Skeletal muscle tissue (tissue), 4 donors: ENCODE results near the gene NUDT6. TPM values are rescaled to one million over a fixed set of nuclear protein-coding genes. Genes with fewer than 3 reads are reported as not detected.
"Not testable (repeated sequence)": the region's sequence is repeated elsewhere in the genome, so short reads cannot be mapped to it uniquely, and the experiment has no call there.

Experiments used
- H3K27ac ChIP-seq: one replicate; pipeline ENCODE4 v1.7.0; 2013; ENCODE audit warnings: mild to moderate bottlenecking, low read depth, low read length, inconsistent platforms
- H3K27me3 ChIP-seq, 3 donors: one replicate each; pipeline ENCODE4 v1.7.0; 2013; ENCODE audit warnings: low read length in 3 of 3; ENCODE audit not compliant: control insufficient read depth in 3 of 3, insufficient read depth in 3 of 3
- H3K36me3 ChIP-seq, 3 donors: one replicate each; pipeline ENCODE4 v1.7.0; 2013; ENCODE audit warnings: low read length in 3 of 3; ENCODE audit not compliant: control insufficient read depth in 3 of 3, insufficient read depth in 3 of 3
- H3K4me1 ChIP-seq, 3 donors: one replicate each; pipeline ENCODE4 v1.7.0; 2013; ENCODE audit warnings: low read length in 3 of 3, mild to moderate bottlenecking in 3 of 3; ENCODE audit not compliant: control insufficient read depth in 3 of 3, insufficient read depth in 3 of 3
- H3K4me3 ChIP-seq, 3 donors: one replicate each; pipeline ENCODE4 v1.7.0; 2013; ENCODE audit warnings: low read length in 3 of 3
- H3K9ac ChIP-seq, 3 donors: one replicate each; pipeline ENCODE4 v1.7.0; 2013; ENCODE audit warnings: low read length in 3 of 3, mild to moderate bottlenecking in 3 of 3, moderate library complexity in 2 of 3, low read depth in 1 of 3
- H3K9me3 ChIP-seq, 3 donors: one replicate each; pipeline ENCODE4 v1.7.0; 2013; ENCODE audit warnings: low read length in 3 of 3; ENCODE audit not compliant: control insufficient read depth in 3 of 3
- total RNA-seq: library from RNA; depleted of rRNA; stranded (reverse); fragments of >200 nt; gene quantifications from one replicate; pipeline ENCODE4 v1.2.3, GENCODE V29; 2014
- donor health status: Osteomylitis.

Gene NUDT6
- total RNA-seq, 1 donor from 2014 or later = 9.9 TPM

DNA sequence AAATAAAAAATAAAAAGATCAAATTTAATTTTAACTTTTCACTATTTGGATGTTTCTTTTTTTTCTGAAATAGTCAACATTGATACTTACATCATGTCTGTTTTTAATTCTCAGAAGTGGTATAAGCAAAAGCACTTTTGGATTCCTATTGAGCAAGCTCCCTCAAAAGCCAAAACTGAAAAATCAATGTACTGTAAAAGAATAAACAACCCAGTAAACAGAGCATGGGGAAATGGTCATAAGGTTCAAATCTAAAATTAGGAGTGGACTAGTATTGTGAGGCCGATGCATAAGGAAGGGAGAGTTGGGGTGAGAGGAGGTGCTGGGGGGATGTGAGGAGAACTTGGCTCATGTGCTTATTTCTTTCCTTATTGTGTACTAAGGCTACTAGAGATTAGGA, 37.9 kb downstream of the NUDT6 start:
- H3K9ac ChIP-seq = no peak overlapping the region
- no peaks in the 10 kb centered on the region for H3K9me3 ChIP-seq
- H3K4me3 ChIP-seq = no peak overlapping the region
- no peaks in the 10 kb centered on the region for H3K4me1 ChIP-seq
- no peaks in the 10 kb centered on the region for H3K27me3 ChIP-seq
- no peak overlapping the region for H3K27ac ChIP-seq
- peaks cover 0 to 3% (median 0%) of the 10 kb centered on the region in 3 donors for H3K36me3 ChIP-seq

DNA sequence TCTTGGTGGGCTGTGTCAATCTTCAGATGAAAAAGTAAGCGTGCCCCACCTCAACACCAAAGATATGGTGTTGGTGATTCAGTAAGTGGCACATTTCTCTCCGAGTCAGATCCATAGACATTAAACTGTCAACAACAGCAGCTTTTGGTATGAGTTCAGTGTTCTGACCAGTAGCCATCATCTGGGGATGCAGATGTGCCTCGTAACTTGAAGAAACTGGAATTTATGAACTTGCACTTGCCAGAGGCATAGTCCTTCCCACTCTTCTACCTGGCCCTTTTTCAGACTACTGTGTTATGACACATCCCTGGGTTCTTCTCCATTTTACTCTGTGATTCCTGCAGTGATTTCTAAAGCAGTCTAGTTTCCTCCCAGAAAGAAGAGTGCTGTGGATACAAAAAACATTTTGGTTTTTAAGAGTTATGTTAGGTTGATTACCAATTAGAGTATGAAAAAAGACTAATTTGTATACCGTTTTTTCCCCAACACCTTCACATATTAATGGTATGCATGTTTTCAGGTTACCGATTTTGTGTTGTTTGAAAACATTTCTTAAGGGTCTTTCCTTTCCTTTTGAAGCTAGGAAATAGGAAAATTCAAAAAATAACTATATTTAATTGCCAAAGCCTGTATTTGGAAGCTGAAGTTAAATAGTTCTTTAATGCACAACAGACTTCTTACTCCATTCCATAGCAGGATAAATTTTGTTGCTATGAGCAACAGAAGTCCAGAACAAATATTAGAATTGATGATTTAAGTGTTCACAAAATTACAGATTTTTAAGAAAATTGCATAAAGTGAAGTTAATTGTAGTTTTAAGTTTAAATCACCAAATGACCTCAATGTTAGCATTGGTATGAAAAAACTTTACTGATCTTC, 39.3 kb downstream of the NUDT6 start:
- Histone ChIP-seq H3K36me3 (peaks cover 0 to 3% (median 0%) of the 10 kb centered on the region in 3 donors), H3K27ac (no peak overlapping the region), H3K4me3 (no peak overlapping the region), H3K4me1 (no peaks in the 10 kb centered on the region), H3K27me3 (no peaks in the 10 kb centered on the region), H3K9ac (no peak overlapping the region), H3K9me3 (no peaks in the 10 kb centered on the region)

DNA sequence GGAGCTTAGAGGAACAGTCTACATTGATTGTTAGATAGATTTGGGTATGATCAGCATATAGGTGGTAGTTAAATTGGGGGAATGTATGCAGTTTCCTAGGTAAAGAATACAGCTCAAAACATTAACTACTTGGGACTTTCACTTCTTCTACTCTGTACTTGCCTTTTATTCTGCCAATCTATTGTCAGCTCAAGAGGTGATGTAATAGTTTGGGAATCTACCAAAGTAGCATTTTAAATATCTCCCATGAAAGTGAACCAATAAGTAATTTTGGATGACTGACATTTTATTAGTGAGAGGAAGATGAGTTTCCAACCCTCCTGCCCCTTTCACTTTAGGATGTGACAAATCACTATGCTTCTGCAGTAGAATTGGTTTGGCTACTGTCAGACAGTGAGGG, 43.4 kb downstream of the NUDT6 start:
- no peaks in the 10 kb centered on the region for H3K9me3 ChIP-seq
- H3K9ac ChIP-seq = no peak overlapping the region
- H3K4me1 ChIP-seq = no peaks in the 10 kb centered on the region
- H3K27ac ChIP-seq = no peak overlapping the region
- H3K27me3 ChIP-seq = no peaks in the 10 kb centered on the region
- peaks cover 0 to 3% (median 0%) of the 10 kb centered on the region in 3 donors for H3K36me3 ChIP-seq
- H3K4me3 ChIP-seq = no peak overlapping the region

DNA sequence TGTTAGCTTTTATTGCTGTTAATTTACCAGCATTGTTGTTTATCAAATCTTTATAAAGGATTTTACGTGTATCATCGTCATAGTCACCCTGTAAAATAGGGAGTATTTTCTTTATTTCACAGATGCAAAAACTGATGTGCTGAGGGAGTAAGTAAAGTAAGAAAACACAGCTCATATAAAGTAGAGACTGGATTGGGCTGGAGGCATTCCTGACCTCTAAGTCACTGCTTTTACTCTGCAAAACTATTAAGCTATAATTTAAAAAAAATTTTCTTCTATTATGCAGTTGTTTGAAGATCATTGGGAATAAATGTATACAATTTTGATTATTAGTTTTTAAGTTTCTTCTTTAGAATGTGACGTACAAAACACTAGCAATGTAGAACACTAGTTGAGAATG, 45.9 kb downstream of the NUDT6 start:
- Histone ChIP-seq H3K27ac (no peak overlapping the region), H3K27me3 (no peaks in the 10 kb centered on the region), H3K9ac (no peak overlapping the region), H3K4me1 (no peaks in the 10 kb centered on the region), H3K9me3 (no peaks in the 10 kb centered on the region), H3K36me3 (no peaks in the 10 kb centered on the region), H3K4me3 (no peak overlapping the region)

DNA sequence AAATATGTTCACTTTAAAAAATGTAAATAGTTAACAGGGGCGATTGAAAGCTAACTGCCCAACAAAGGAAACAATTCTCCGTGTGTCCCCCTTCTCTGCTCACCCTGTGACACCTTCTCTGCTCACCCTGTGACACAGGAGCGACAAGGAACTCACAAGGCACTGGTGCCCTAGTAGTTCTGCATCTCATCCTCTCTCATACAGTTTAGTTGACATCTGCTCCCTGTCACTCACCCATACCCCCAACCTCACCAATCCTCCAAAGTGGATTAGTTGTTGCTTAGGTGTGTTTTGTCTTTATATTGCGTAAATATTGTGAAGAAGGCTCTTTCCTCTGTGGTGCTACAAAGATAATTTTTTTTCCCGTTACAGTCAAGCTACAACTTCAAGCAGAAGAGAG, 46.4 kb downstream of the NUDT6 start:
- H3K27me3 ChIP-seq = no peaks in the 10 kb centered on the region
- no peaks in the 10 kb centered on the region for H3K36me3 ChIP-seq
- no peak overlapping the region for H3K9ac ChIP-seq
- H3K4me3 ChIP-seq = no peak overlapping the region
- H3K27ac ChIP-seq = no peak overlapping the region
- no peaks in the 10 kb centered on the region for H3K4me1 ChIP-seq
- no peaks in the 10 kb centered on the region for H3K9me3 ChIP-seq

DNA sequence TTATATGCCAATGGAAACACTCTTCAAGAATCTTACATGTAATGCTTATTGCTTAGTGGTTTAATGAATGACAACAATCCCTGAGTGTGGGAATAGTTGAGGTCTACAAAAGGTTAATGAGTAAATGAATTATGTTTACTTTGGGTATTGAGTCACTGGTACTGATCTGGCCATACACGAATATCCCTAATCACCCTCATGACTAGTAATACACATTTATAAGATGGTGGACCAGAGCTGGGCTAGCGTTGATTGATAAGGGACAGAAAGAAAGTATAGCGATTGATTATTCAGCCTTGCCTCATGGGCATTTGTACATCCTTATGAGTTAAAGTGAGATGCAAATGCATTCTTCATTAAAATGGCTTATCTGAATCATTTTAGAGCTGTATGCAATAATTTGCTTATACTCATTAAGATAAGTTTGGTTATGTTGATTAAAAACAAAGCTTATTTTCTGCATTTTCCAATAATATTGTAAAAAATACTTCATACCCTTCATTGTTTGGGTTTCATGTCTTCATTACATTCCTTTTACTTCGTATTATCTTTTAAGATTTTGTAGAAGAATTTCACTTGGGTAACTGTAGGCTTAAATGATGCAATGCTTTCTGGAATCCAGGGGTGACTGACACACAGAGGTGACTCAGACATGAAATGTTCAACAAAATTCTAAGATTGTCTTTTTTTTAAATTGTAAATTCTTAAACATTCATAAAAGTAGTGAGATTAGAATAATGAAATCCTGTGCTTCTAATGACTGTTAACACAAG, 48.4 kb downstream of the NUDT6 start:
- H3K4me1 ChIP-seq = no peaks in the 10 kb centered on the region
- H3K4me3 ChIP-seq = no peak overlapping the region
- no peaks in the 10 kb centered on the region for H3K27me3 ChIP-seq
- H3K9me3 ChIP-seq = no peaks in the 10 kb centered on the region
- no peak overlapping the region for H3K27ac ChIP-seq
- H3K9ac ChIP-seq = no peak overlapping the region
- H3K36me3 ChIP-seq = no peaks in the 10 kb centered on the region

DNA sequence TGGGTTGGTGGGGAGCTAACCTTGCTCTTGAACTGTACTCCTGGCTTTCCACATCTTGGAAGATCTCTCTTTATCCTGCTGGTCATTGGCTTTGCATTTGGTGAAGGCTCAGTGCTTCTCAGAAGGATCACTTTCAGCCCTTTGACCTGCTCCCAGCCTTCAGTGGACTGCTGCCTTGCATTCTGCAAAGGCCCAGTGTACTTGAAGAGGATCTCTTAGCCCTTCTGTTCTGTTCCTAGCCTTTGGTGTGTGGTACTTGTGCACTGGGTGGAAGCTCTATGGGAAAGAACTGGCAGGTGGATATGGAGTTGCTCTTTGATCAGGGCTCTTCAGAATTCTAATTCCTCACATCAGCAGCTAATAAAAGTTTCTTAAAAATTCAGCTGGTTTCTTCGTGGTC, 49.3 kb downstream of the NUDT6 start:
- H3K36me3 ChIP-seq = no peaks in the 10 kb centered on the region
- H3K4me1 ChIP-seq = no peaks in the 10 kb centered on the region
- no peak overlapping the region for H3K9ac ChIP-seq
- no peak overlapping the region for H3K27ac ChIP-seq
- H3K9me3 ChIP-seq = no peaks in the 10 kb centered on the region
- H3K27me3 ChIP-seq = no peaks in the 10 kb centered on the region
- no peak overlapping the region for H3K4me3 ChIP-seq

DNA sequence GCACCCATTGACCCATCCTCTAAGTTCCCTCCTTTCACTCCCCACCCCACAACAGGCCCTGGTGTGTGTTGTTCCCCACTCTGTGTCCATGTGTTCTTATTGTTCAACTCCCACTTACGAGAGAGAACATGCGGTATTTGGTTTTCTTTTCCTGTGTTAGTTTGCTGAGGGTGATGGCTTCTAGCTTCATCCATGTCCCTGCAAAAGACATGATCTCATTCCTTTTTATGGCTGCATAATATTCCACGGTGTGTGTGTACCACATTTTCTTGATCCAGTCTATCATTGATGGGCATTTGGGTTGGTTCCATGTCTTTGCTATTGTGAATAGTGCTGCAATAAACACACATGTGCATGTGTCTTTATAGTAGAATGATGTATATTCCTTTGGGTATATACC, 54.2 kb downstream of the NUDT6 start:
- not testable (repeated sequence) for H3K27me3 ChIP-seq, H3K36me3 ChIP-seq, H3K9ac ChIP-seq, H3K4me3 ChIP-seq, H3K4me1 ChIP-seq, H3K27ac ChIP-seq, H3K9me3 ChIP-seq

DNA sequence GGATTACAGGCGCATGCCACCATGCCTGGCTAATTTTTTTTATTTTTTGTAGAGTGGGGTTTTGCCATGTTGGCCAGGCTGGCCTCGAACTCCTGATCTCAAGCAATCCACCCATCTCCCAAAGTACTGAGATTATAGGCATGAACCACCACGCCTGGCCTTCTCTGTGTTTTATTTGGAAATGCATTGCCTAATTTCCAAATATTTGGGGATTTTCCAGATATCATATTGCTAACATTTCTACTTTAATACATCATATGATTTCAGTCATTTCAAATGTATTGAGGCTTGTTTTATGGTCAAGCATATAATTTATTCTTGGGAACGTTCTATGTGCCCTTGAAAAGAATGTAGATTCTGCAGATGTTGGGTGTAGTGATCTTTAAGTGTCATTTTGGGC, 57.0 kb downstream of the NUDT6 start:
- H3K4me3 ChIP-seq = no peak overlapping the region
- no peaks in the 10 kb centered on the region for H3K4me1 ChIP-seq
- H3K36me3 ChIP-seq = no peaks in the 10 kb centered on the region
- no peak overlapping the region for H3K27ac ChIP-seq
- no peak overlapping the region for H3K9ac ChIP-seq
- no peaks in the 10 kb centered on the region for H3K27me3 ChIP-seq
- H3K9me3 ChIP-seq = no peaks in the 10 kb centered on the region

DNA sequence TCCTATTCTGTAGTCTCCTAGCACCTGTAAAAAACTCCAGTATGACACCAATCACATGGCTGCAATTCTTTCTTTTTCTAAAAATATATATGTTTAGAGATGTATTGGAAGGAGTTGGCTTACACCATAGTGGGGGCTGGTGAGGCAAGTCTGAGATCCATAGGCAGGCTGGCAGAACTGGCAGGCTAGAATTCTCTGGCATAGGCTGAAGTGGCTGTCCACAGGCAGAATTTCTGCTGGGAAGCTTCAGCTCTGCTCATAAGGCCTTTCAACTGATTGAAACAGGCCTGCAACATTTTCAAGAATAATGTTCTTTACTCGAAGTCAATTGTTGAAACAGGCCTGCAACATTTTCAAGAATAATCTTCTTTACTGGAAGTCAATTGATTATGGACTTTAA, 58.8 kb downstream of the NUDT6 start:
- Histone ChIP-seq H3K36me3 (no peaks in the 10 kb centered on the region), H3K27me3 (no peaks in the 10 kb centered on the region), H3K4me3 (no peak overlapping the region), H3K9ac (no peak overlapping the region), H3K4me1 (no peaks in the 10 kb centered on the region), H3K27ac (no peak overlapping the region), H3K9me3 (no peaks in the 10 kb centered on the region)
